G401.6 (cell line): Measurements from ENCODE around the gene TNFSF4.
"Not testable (repeated sequence)": the region's sequence is repeated elsewhere in the genome, so short reads cannot be mapped to it uniquely, and the experiment has no call there.

ENCODE experiments used
- FAIRE-seq: peaks from 2 replicates; lab custom pipeline; 2012; peaks lifted over from hg19 to GRCh38; lab: Jason Lieb, UNC

TNFSF4 gene, protein sequence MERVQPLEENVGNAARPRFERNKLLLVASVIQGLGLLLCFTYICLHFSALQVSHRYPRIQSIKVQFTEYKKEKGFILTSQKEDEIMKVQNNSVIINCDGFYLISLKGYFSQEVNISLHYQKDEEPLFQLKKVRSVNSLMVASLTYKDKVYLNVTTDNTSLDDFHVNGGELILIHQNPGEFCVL

GRCh38 chr1:173206816-173207568 lies at the start of gene TNFSF4:
TSS of gene TNFSF4 (minus strand) at chr1:173207331. CDS start at chr1:173207176, 155 bp downstream.
- FAIRE-seq, result no peak

GRCh38 chr1:173255214-173255813 lies 48.2 kb upstream of the TNFSF4 start:
- peak; percentile 88 for FAIRE-seq

- no peak for FAIRE-seq
Observed at GRCh38 chr1:173253046-173253445, 45.9 kb upstream of the TNFSF4 start.

DNA sequence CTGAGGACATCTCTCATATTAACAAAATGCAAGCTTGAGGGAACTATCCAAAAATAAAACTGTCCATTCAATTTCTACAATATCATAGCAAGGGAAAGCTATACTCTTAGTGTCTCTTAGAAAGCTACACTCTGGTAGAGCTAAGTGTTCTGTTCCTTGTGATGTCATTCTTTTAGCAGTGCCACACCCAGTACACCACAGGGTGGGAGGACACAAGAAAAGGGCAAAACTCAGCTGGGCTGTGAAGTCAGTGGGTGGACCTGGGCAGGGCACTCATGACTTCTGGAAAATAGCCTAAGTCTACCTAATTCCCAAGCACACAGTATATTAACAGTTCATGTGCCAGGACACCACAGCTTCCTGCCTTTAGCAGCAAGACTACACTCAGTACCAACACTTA lies 42.2 kb upstream of the TNFSF4 start:
- FAIRE-seq, result no peak

GRCh38 chr1:173248247-173248940 lies 41.3 kb upstream of the TNFSF4 start:
- FAIRE-seq, result no peak

- no peak for FAIRE-seq
Observed at GRCh38 chr1:173245892-173246291, 38.8 kb upstream of the TNFSF4 start.

DNA sequence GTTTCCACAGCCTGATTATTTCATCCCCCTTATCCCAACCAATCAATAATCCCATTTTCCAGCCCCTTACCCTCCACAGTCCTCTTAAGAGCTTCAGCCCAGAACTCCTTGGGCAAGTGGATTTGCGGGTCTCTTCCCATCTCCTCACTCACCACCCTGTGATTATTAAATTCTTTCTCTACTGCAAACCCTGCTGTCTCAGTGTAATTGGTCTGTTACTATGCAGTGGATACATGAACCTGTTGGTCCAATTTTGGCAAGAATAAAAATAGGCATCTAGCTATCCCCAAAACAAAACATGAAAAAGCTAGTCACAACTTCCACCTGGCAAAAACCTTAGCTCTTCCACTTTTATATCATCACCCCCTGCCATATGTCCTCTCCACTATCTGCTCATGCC lies 36.2 kb upstream of the TNFSF4 start:
- FAIRE-seq, result no peak

DNA sequence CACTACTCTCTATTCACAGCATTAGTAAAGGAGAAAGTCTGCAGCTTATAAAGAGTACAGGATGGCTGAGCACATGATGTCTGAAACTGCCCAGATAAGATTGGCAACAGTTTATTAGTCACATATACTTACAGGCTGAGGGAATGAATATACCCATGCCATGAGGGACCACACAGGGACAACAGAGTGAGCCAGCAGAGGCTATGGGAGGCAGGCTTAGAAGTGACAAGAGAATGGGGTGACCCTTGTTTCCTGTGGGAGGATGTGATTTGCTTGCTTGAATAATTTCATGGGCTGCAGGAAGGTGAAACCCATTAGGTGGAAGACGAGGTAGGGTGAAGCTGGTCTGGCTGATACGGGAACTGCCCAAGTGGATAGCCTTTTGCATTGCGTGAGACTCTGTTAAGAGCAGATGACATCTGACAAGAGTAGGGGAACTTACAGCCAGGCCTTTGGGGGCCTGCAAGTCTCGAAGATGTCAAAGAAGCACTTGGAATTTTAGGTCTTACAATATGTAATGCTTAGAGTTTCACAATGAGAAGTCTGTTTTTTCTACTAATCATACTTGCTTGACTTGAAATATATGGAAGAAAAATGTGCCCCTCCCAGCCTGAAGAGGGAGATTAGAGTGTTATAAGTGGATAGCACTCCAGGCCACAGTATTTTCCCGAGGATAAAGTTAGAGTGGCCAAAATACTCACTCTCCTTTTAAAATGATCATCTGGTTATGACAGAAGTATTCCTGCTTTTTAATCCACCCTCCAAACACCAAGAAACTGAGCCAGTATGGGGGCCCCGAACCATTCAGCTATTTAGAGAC lies 34.6 kb upstream of the TNFSF4 start:
- no peak for FAIRE-seq

- no peak for FAIRE-seq
Observed at GRCh38 chr1:173240609-173241008, 33.5 kb upstream of the TNFSF4 start.

- FAIRE-seq, result no peak
Observed at GRCh38 chr1:173239058-173239457, 31.9 kb upstream of the TNFSF4 start.

DNA sequence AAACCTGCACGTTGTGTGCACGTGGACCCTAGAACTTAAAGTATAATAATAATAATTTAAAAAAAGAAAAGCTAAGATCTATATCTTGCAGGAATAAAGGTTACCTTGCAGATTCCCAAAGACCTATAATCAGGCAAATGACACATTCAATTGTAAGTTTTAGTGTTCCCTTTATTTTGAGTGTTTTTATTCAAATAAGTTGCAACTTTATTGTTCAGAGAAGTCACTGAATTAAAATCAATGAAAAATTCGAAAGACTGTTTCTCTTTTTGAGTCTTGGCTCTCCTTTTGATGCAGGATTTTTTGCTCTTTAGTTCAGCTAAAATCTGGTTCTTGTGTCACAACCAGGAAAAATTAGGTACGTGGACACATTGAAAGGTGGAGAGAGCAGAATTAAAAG lies 27.8 kb upstream of the TNFSF4 start:
- FAIRE-seq, result no peak

DNA sequence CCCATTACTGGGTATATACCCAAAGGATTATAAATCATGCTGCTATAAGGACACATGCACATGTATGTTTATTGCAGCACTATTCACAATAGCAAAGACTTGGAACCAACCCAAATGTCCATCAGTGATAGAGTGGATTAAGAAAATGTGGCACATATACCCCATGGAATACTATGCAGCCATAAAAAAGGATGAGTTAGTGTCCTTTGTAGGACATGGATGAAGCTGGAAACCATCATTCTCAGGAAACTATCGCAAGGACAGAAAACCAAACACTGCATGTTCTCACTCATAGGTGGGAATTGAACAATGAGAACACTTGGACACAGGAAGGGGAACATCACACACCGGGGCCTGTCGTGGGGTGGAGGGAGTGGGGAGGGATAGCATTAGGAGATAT lies 27.3 kb upstream of the TNFSF4 start:
- not testable (repeated sequence) for FAIRE-seq

- not testable (repeated sequence) for FAIRE-seq
Observed at GRCh38 chr1:173229031-173229430, 21.9 kb upstream of the TNFSF4 start.

DNA sequence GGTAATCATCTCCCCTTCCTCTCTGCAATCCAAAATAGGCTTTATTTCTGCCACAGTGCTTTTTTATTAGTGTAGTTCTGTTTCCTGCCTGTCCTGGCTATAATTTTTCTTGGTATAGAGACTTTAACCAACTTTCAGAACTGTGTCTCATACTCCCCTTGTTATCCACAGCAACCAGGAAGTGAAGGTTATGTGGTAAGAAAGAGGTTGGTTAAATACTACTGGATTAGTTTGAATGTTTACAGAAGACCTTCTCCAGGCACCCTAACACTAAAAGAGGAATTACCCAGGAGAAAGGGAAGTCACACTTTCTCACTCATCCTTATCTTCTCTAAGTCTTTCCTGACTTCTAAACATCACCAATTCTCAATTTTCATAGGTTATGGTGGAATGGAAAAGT lies 17.8 kb upstream of the TNFSF4 start:
- FAIRE-seq, result no peak

- no peak for FAIRE-seq
Observed at GRCh38 chr1:173224280-173224892, 17.3 kb upstream of the TNFSF4 start.

GRCh38 chr1:173223031-173223380 lies 15.9 kb upstream of the TNFSF4 start:
- FAIRE-seq, result no peak

DNA sequence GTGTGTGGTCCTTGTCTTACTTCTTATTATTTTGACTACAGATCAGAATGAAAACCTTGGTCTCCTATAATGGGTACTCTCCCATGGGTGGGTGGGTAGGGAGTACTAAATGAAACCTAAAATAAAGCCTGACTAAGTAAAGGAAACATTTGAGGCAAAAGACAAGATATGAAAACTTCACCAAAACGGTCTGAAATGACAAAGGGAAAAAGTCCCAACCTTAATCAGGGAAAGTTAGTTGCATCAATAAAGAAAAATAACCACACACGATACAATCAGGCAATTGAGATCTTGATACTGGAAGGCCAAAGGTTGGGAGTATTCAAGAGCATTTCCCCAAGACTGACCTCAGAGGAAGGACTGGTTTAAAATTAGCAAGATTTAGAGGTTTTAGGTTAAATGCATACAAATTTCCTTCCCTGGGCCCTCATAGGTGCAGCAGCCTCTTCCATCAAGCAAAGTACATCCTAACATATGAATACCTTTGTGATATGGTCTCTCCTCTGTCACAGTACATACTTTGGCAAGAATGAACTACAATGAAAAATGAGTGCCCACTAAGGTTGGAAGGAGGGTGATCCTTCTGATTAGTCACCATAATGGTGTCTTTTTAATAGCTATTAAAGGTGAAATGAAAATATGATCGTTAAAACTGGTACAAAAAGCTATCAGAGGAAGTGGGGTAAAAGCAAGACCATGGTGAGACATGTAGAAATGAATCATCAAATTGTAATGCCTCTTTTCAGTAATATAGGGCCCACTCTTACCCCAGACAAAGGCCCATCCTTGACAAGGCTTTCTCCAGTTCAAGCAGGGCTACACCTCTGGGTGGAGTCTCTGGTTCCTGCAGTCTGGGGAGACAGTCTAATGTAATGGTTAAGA lies 15.3 kb upstream of the TNFSF4 start:
- no peak for FAIRE-seq

DNA sequence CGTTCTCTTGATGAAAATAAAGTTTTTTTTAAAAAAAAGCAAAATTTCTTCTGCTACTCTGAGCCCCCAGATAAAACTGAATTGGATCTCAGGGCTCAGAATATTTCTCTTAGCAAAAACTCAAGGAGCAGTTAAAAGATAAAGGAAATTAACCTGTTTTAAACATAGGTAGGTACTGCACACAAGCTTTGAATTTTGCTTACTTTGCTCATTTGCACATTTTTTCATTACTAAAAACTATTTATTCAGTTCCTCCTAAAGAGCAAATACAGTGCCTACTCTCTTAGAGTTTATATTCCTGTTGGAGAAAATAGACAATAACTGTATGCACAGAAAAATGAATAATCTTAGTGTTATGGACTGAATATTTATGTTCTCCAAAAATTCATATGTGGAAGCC lies 13.0 kb upstream of the TNFSF4 start:
- FAIRE-seq, result no peak

DNA sequence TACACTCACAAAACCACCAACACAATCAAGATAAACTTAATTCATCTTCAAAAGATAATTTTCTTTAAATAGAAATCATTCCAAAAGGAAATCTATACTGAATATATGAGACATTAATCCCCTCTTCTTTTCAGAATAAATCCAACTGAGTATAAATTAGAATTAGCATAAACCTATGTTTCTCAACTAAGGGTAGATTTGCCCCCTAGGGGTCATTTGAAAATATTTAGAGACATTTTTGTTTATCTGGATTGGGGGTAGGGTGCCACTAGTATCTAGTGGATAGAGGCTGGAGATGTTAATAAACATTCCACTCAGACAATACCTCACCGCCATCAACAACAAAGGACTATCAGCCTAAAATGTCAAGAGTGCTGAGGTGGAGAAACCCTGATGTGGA lies 6.5 kb upstream of the TNFSF4 start:
- FAIRE-seq, result no peak

DNA sequence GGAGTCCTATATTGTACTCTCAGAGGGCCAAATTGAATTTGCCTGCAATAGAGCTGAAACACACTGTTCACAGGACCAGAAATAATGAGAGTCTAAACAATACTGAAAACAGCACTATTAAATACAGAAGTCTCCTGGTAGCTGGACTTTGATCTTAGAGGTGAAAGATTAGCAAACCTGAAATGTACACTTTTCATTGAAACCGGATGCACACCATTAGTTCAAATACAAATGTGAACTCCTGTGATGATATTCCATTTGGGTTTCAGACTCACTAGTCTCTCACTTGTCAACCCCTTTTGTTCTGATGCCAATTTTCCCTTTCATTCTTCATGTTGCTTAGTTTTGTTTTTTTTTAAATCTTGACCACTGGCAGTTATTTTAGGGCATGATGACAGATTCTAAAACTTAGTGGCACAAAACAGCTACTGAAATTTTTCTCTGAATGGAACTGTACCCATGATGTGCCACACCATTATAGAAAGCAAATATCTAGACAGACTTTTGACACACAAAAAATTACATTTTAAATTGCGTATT lies 5.9 kb upstream of the TNFSF4 start:
- FAIRE-seq, result no peak
